GM19351 (cell line): ENCODE data around the gene FGF9.

Experiments
- ATAC-seq: cut with Tn5 transposase; IDR thresholded peaks from one replicate; pipeline ENCODE4 v1.9.1; 2021; ENCODE audit warnings: mild to moderate bottlenecking, moderate library complexity; ENCODE audit not compliant: unreplicated experiment

FGF9 gene

DNA sequence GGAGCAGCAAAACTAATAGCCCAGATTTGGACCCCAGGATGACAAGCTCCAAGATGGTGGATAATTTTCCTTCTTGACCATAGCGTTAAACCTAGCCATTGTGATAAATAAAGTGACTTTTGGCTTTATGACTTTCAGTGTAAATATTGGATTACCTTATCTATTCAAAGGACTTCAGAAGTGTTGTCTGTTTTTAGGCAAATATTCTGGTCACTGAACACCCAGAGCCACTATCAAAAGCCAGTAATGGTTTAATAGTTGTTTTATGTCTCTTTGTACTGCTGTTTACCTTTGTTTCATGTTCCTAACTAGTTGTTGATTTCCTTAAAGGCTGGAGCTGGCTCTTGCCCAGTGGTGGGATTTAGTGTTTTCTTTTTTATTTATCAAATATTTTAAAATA, 81.6 kb downstream of the FGF9 start:
- ATAC-seq: no peak

DNA sequence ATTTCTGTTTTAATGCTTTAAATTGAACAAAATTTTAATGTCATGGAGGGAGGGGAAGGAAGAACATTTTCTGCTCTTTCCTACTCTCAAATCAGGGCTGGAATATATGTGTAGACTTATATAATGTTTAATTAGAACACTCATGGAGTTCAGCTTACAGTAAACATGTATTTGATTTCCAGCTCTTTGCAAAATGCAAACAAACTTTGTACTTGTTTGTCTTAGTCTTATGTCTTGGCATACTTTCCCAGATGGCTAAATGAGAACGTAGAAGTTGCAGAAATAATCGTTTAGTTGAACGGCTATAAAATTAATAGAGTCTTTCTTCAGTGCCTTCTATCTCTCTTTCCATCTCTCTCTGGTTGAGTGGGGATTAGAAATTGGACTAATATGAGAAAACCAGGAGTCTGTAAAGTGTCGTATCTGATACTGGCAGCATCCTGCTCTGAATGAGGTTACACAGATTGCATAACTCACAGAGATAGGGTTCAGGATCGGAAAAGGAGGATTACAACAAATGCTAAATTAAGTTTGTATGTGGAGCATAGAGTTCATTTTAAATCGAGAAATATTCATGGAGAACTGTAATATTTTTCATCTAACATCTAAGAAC, 82.3 kb downstream of the FGF9 start:
- no peak for ATAC-seq
